Measurements from ENCODE around the gene GABRG3.

The GABRG3 gene

DNA sequence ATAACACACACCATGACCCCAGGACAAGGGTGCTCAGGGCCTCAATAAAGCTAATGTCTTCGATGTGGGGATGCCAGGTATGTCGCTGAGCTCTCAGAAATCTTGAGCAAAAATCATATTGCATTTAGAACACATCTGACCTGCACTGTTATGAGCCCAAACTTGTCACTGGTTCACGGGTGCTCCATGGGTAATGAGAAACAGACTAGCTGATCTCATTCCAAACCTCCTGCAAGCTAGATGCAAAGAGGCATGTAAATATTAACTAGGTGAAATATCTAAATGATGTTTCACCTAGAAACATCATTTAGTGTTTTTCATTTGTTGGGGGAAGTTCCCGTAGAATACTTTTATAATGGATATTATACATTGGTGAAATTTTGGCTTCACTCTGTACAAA, 578.8 kb downstream of the GABRG3 start:
- no peak overlapping the region for H3K27ac Mint-ChIP-seq

DNA sequence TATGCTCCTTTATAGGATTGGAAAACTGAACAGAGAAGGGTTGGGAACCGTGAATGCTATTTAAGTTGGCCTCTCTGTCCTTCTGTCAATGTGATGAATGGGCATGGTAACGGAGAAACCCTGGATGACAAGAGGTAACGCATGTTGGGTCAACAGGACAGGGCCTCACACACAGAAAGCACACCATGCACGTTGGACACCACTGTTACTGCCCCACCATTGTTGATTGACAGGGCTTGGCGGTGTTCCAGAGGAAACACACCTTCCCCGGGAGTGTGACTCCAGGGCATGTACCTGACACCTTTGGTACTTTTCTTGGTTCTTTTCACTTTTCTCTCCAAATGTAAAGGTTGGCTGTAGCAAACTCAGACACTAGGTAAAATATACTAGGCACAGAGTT, 579.7 kb downstream of the GABRG3 start:
- Mint-ChIP-seq H3K4me1 (ENCODE audit: low read depth) (no peaks in the 10 kb centered on the region), H3K9me3 (ENCODE audit: low read depth) (peaks cover 3% of the 10 kb centered on the region), H3K27ac (no peak overlapping the region), H3K4me3 (no peak overlapping the region), H3K36me3 (no peaks in the 10 kb centered on the region), H3K27me3 (no peaks in the 10 kb centered on the region)

More for the DNA sequence above, 578.8 kb downstream of the GABRG3 start:
- no peaks in the 10 kb centered on the region for H3K27me3 Mint-ChIP-seq
- no peaks in the 10 kb centered on the region for H3K36me3 Mint-ChIP-seq
- H3K9me3 Mint-ChIP-seq (ENCODE audit: low read depth) = peaks cover 3% of the 10 kb centered on the region
- H3K4me3 Mint-ChIP-seq = no peak overlapping the region
- H3K4me1 Mint-ChIP-seq (ENCODE audit: low read depth) = no peaks in the 10 kb centered on the region

- Mint-ChIP-seq H3K36me3 (no peaks in the 10 kb centered on the region), H3K4me1 (ENCODE audit: low read depth) (no peaks in the 10 kb centered on the region), H3K4me3 (no peak overlapping the region), H3K27me3 (peaks cover 2% of the 10 kb centered on the region), H3K9me3 (ENCODE audit: low read depth) (peaks cover 13% of the 10 kb centered on the region), H3K27ac (no peak overlapping the region)
Measured at GRCh38 chr15:27561816-27562215, 590.8 kb downstream of the GABRG3 start.

- Mint-ChIP-seq H3K4me1 (ENCODE audit: low read depth) (no peaks in the 10 kb centered on the region), H3K4me3 (no peak overlapping the region), H3K36me3 (no peaks in the 10 kb centered on the region), H3K27me3 (peaks cover 2% of the 10 kb centered on the region), H3K9me3 (ENCODE audit: low read depth) (peaks cover 11% of the 10 kb centered on the region), H3K27ac (no peak overlapping the region)
Measured at GRCh38 chr15:27563765-27564370, 592.9 kb downstream of the GABRG3 start.

- Mint-ChIP-seq H3K36me3 (no peaks in the 10 kb centered on the region), H3K4me1 (ENCODE audit: low read depth) (no peaks in the 10 kb centered on the region), H3K27me3 (peaks cover 2% of the 10 kb centered on the region), H3K27ac (no peak overlapping the region), H3K4me3 (no peak overlapping the region), H3K9me3 (ENCODE audit: low read depth) (peaks cover 7% of the 10 kb centered on the region)
Measured at GRCh38 chr15:27564656-27565055, 593.7 kb downstream of the GABRG3 start.

DNA sequence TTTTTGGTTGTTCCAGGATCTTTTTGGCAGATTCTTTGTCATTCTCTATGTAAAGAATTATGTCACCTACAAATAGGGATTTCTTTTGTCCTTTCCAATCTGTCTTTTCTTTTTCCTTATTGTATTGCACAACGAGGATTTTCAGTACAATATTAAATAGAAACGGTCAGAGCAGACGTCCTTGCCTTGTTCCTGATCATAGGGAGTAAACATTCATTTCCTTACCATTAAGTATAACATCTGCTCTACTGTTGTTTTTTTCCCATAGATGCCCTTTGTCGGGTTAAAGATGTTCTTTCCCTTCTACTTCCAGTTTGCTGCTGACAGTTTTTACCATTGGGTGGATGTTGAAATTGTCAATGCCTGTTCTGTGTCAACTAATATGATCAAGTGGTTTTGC, 599.8 kb downstream of the GABRG3 start:
- Mint-ChIP-seq H3K4me1 (ENCODE audit: low read depth) (no peaks in the 10 kb centered on the region), H3K27ac (no peak overlapping the region), H3K9me3 (ENCODE audit: low read depth) (no peaks in the 10 kb centered on the region), H3K27me3 (no peaks in the 10 kb centered on the region), H3K4me3 (no peak overlapping the region), H3K36me3 (no peaks in the 10 kb centered on the region)

DNA sequence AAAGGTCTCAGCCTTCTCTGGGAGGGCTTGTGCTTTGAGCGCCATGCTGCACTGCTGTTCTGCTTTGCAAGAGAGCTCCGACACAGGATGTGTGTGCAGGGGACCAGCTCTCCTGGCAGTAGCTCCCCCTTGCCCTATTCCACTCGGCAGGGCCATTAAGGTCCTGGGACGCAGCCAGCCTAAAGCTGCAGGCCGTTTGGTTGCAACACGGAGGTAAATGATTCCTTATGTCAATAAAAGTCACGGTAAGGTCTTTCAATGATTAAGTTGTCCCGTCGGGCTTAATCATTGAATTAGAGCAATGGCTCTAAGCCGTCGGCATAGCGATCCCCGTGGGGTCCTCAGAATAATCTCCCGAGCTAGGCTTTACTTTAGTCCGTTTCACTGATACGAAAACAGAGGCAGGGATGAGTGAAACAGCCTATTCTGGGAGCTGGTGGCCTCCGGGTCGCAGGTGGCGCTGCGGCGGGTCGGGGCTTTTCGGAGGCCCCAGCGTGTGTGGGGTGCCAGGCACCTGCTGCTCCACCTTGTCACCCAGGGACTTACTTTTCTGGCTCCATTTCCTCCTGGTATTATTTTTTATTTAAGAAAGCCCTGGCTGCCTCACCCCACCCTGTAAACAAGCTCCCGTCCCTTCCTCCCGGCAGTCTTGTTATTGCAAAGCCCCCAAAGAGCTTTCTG, 603.0 kb downstream of the GABRG3 start:
- no peak overlapping the region for H3K27ac Mint-ChIP-seq
- H3K4me1 Mint-ChIP-seq (ENCODE audit: low read depth) = no peaks in the 10 kb centered on the region
- H3K27me3 Mint-ChIP-seq = no peaks in the 10 kb centered on the region
- H3K36me3 Mint-ChIP-seq = no peaks in the 10 kb centered on the region
- no peak overlapping the region for H3K4me3 Mint-ChIP-seq
- no peaks in the 10 kb centered on the region for H3K9me3 Mint-ChIP-seq (ENCODE audit: low read depth)

- Mint-ChIP-seq H3K27me3 (no peaks in the 10 kb centered on the region), H3K4me3 (no peak overlapping the region), H3K27ac (no peak overlapping the region), H3K4me1 (ENCODE audit: low read depth) (no peaks in the 10 kb centered on the region), H3K9me3 (ENCODE audit: low read depth) (no peaks in the 10 kb centered on the region), H3K36me3 (no peaks in the 10 kb centered on the region)
Measured at GRCh38 chr15:27574541-27575054, 603.6 kb downstream of the GABRG3 start.

DNA sequence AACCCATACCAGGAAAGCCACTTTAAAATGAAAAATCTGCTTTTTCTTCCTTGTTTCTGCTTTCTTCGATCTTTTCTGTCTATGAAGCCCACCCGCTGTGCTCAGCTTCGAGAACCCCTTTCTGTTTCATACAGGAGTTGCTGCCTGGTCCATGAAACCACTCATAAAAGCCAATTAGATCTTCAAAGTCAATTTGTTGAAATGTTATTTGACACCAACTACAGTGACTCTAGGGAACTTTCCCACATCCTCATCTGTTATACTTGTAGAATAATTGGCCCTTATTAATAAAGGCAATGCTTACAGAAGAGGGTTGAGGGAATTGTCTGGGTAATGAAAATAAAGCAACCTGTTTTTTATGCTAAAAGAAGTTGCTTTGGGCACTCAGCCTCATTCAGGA, 604.5 kb downstream of the GABRG3 start:
- no peak overlapping the region for H3K4me3 Mint-ChIP-seq
- H3K4me1 Mint-ChIP-seq (ENCODE audit: low read depth) = no peaks in the 10 kb centered on the region

DNA sequence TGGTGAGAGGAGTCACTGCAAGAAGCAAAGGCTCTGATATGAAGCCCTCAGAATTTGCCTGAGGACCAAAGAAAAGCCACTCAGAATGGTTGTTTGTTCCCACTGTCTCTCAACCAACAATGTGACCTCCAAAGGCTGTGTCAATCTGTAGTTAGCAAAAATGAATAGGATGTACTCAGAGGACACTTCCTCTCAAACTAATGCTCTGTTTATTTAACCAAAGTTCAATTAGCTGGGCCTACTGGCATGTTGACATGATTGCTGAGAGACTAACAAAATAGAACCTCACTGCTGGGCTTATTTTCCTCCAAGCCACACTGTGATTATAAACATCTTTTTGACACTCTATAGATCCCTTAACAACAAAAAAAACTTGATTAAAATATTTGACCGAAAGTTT, 605.6 kb downstream of the GABRG3 start:
- Mint-ChIP-seq H3K27me3 (no peaks in the 10 kb centered on the region), H3K36me3 (no peaks in the 10 kb centered on the region), H3K27ac (no peak overlapping the region)

More for the DNA sequence above, 604.5 kb downstream of the GABRG3 start:
- Mint-ChIP-seq H3K27ac (no peak overlapping the region), H3K36me3 (no peaks in the 10 kb centered on the region), H3K27me3 (no peaks in the 10 kb centered on the region), H3K9me3 (ENCODE audit: low read depth) (no peaks in the 10 kb centered on the region)

GRCh38 chr15:27579738-27580137, 608.8 kb downstream of the GABRG3 start:
- H3K9me3 Mint-ChIP-seq (ENCODE audit: low read depth) = peaks cover 7% of the 10 kb centered on the region
- no peaks in the 10 kb centered on the region for H3K36me3 Mint-ChIP-seq
- H3K27ac Mint-ChIP-seq = no peak overlapping the region
- no peaks in the 10 kb centered on the region for H3K27me3 Mint-ChIP-seq
- H3K4me3 Mint-ChIP-seq = no peak overlapping the region
- no peaks in the 10 kb centered on the region for H3K4me1 Mint-ChIP-seq (ENCODE audit: low read depth)

More for the DNA sequence above, 605.6 kb downstream of the GABRG3 start:
- Mint-ChIP-seq H3K4me3 (no peak overlapping the region), H3K9me3 (ENCODE audit: low read depth) (no peaks in the 10 kb centered on the region), H3K4me1 (ENCODE audit: low read depth) (no peaks in the 10 kb centered on the region)

- Mint-ChIP-seq H3K27ac (no peak overlapping the region), H3K27me3 (no peaks in the 10 kb centered on the region), H3K4me1 (ENCODE audit: low read depth) (no peaks in the 10 kb centered on the region), H3K9me3 (ENCODE audit: low read depth) (peaks cover 7% of the 10 kb centered on the region), H3K4me3 (no peak overlapping the region), H3K36me3 (no peaks in the 10 kb centered on the region)
Measured at GRCh38 chr15:27582726-27583410, 611.9 kb downstream of the GABRG3 start.

DNA sequence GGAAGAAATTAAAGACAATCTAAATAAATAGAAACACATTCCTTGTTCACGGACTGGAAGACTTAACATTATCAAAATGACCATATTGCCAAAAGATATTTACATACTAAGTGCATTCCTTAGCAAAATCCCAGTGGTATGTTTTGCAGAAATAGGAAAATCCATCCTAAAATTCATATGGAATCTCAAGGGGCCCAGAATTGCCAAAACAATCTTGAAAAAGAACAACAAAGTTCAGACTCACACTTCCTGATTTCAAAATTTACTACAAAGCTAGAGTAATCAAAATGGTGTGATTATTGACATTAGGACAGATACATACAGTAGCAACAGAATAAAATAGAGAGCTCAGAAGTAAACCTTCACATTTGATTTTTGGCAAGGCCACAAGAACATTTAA, 612.7 kb downstream of the GABRG3 start:
- Mint-ChIP-seq H3K4me1 (ENCODE audit: low read depth) (no peaks in the 10 kb centered on the region), H3K27ac (no peak overlapping the region), H3K36me3 (no peaks in the 10 kb centered on the region), H3K27me3 (no peaks in the 10 kb centered on the region), H3K9me3 (ENCODE audit: low read depth) (peaks cover 7% of the 10 kb centered on the region), H3K4me3 (no peak overlapping the region)

- H3K4me1 Mint-ChIP-seq (ENCODE audit: low read depth) = no peaks in the 10 kb centered on the region
- H3K27me3 Mint-ChIP-seq = no peaks in the 10 kb centered on the region
- no peak overlapping the region for H3K4me3 Mint-ChIP-seq
- no peak overlapping the region for H3K27ac Mint-ChIP-seq
- H3K36me3 Mint-ChIP-seq = no peaks in the 10 kb centered on the region
- H3K9me3 Mint-ChIP-seq (ENCODE audit: low read depth) = peaks cover 7% of the 10 kb centered on the region
Measured at GRCh38 chr15:27585041-27585640, 614.2 kb downstream of the GABRG3 start.

DNA sequence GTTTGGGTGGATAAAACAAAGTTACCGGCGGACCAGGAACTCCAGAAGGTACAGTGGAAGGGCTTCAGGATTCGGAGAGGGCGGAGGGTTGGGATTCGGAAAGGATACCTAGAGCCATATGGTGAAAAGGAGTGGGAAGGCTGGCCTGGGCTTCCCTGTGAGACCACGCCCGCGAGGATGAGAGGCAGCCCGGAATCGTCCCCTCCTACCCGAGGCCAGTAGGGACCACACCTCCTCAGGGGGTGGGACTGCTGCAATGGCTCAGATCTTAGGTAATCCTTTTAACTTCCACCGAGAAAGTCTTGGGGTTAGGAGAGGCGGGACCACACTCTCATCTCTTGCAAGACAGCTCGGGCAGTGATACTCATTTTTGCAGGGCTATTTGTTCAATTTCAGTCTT, 616.8 kb downstream of the GABRG3 start:
- H3K9me3 Mint-ChIP-seq (ENCODE audit: low read depth) = peaks cover 7% of the 10 kb centered on the region
- no peaks in the 10 kb centered on the region for H3K36me3 Mint-ChIP-seq
- H3K4me3 Mint-ChIP-seq = no peak overlapping the region
- no peaks in the 10 kb centered on the region for H3K27me3 Mint-ChIP-seq
- H3K27ac Mint-ChIP-seq = no peak overlapping the region
- no peaks in the 10 kb centered on the region for H3K4me1 Mint-ChIP-seq (ENCODE audit: low read depth)
